Neural cell (in vitro differentiated cells): ENCODE results near the gene PLA1A. TPM values are rescaled to one million over a fixed set of nuclear protein-coding genes. Genes with fewer than 3 reads are reported as not detected.

ENCODE experiments used
- H2AFZ ChIP-seq: fragments of 200-600, 300-800 bp; sonication (generic), shearing (Covaris generic); 2 replicates; pipeline ENCODE4 v1.6.0; 2014; ENCODE audit warnings: low read depth, mild to moderate bottlenecking, antibody characterized with exemption, low read length, moderate library complexity
- H3F3A ChIP-seq: fragments of 200-600 bp; shearing (Covaris generic); 2 replicates; pipeline ENCODE4 v1.6.1; 2016; ENCODE audit warnings: mild to moderate bottlenecking, moderate library complexity, mixed read lengths, antibody characterized with exemption, low read length; ENCODE audit not compliant: insufficient read depth, poor library complexity, severe bottlenecking
- H3K27ac ChIP-seq: fragments of 200-600, 300-800 bp; sonication (generic), shearing (Covaris generic); 2 replicates; pipeline ENCODE4 v1.5.1; 2014; ENCODE audit warnings: mild to moderate bottlenecking, low read length, moderate library complexity
- H3K27me3 ChIP-seq: fragments of 300-800, 200-600 bp; sonication (generic), shearing (Covaris generic); 2 replicates; pipeline ENCODE4 v1.6.0; 2014; ENCODE audit warnings: mild to moderate bottlenecking, low read depth, low read length, moderate library complexity; ENCODE audit not compliant: insufficient read depth
- H3K36me3 ChIP-seq: fragments of 300-800, 200-600 bp; sonication (generic), shearing (Covaris generic); 2 replicates; pipeline ENCODE4 v1.5.1; 2014; ENCODE audit warnings: mild to moderate bottlenecking, antibody characterized with exemption, low read length, moderate library complexity; ENCODE audit not compliant: insufficient read depth
- H3K4me2 ChIP-seq: fragments of 300-800, 200-600 bp; sonication (generic), shearing (Covaris generic); 2 replicates; pipeline ENCODE4 v1.6.0; 2014; ENCODE audit warnings: mild to moderate bottlenecking, low read length
- H3K4me3 ChIP-seq: fragments of 300-800, 200-600 bp; sonication (generic), shearing (Covaris generic); 2 replicates; pipeline ENCODE4 v1.5.1; 2014; ENCODE audit warnings: mild to moderate bottlenecking, low read length, moderate library complexity
- H3K79me2 ChIP-seq: fragments of 200-600 bp; shearing (Covaris generic); replicated peaks from 2 replicates; pipeline ENCODE4 v1.6.0; 2014; ENCODE audit warnings: mild to moderate bottlenecking, low read length, moderate library complexity; ENCODE audit not compliant: insufficient read depth
- H3K9ac ChIP-seq: fragments of 300-800, 200-600 bp; sonication (generic), shearing (Covaris generic); 2 replicates; pipeline ENCODE4 v1.6.1; 2016; ENCODE audit warnings: mild to moderate bottlenecking, low read length, mixed read lengths
- H3K9me2 ChIP-seq: fragments of 200-600 bp; shearing (Covaris generic); 2 replicates; pipeline ENCODE4 v1.6.1; 2016; ENCODE audit warnings: mild to moderate bottlenecking, low read length, mixed read lengths; ENCODE audit not compliant: insufficient read depth
- H3K9me3 ChIP-seq: fragments of 200-600, 300-800 bp; sonication (generic), shearing (Covaris generic); 2 replicates; pipeline ENCODE4 v1.6.1; 2016; ENCODE audit warnings: mild to moderate bottlenecking, mixed run types, low read length, moderate library complexity, mixed read lengths
- H4K20me1 ChIP-seq: fragments of 200-600 bp; shearing (Covaris generic); 2 replicates; pipeline ENCODE4 v1.6.1; 2016; ENCODE audit warnings: mild to moderate bottlenecking, mixed run types; ENCODE audit not compliant: insufficient read depth
- EP300 ChIP-seq: fragments of 450-650 bp; conservative IDR thresholded peaks from 2 replicates; pipeline ENCODE4 v1.6.1; 2014; ENCODE audit warnings: antibody characterized with exemption, mild to moderate bottlenecking, moderate library complexity; ENCODE audit not compliant: poor library complexity, severe bottlenecking
- EZH2 ChIP-seq: fragments of 200-600, 300-800 bp; shearing (Covaris generic), sonication (generic); IDR thresholded peaks from 2 replicates; pipeline ENCODE4 v1.6.1; 2014; ENCODE audit warnings: antibody characterized with exemption, low read length, borderline replicate concordance, mild to moderate bottlenecking; ENCODE audit not compliant: insufficient read depth, poor library complexity, severe bottlenecking
- MXI1 ChIP-seq: fragments of 450-650 bp; conservative IDR thresholded peaks from 2 replicates; pipeline ENCODE4 v1.6.1; 2014; ENCODE audit warnings: antibody characterized with exemption, mild to moderate bottlenecking; ENCODE audit not compliant: poor library complexity, severe bottlenecking
- POLR2AphosphoS5 ChIP-seq: IDR thresholded peaks from 2 replicates; pipeline ENCODE4 v1.6.1; 2012
- RAD21 ChIP-seq: fragments of 450-650 bp; conservative IDR thresholded peaks from 2 replicates; pipeline ENCODE4 v1.6.1; 2014; ENCODE audit warnings: antibody characterized with exemption, mild to moderate bottlenecking, moderate library complexity
- REST ChIP-seq: IDR thresholded peaks from 2 replicates; pipeline ENCODE4 v1.6.1; 2012; ENCODE audit warnings: borderline replicate concordance
- SMC3 ChIP-seq: fragments of 450-650 bp; conservative IDR thresholded peaks from 2 replicates; pipeline ENCODE4 v1.6.1; 2014; ENCODE audit warnings: antibody characterized with exemption, mild to moderate bottlenecking, moderate library complexity; ENCODE audit not compliant: poor library complexity
- TAF1 ChIP-seq: IDR thresholded peaks from 2 replicates; pipeline ENCODE4 v1.6.1; 2012; ENCODE audit warnings: low read depth
- polyA plus RNA-seq: library from polyadenylated mRNA; depleted of rRNA; stranded (reverse); fragments of >200 nt; gene quantifications from 2 replicates; pipeline ENCODE4 v1.2.3, GENCODE V29; 2014
- TF ChIP-seq, protein P1 (sequence below): fragments of 450-650 bp; IDR thresholded peaks from 2 replicates; pipeline ENCODE4 v1.5.1; 2014; ENCODE audit warnings: antibody characterized with exemption, mild to moderate bottlenecking, moderate library complexity; ENCODE audit not compliant: poor library complexity, severe bottlenecking

PLA1A gene
- polyA plus RNA-seq, 1 donor from 2014 or later: not detected

GRCh38 chr3:119600732-119601131, 3.0 kb downstream of the PLA1A start:
- no peak for TF ChIP-seq SMC3
- no peak for TF ChIP-seq POLR2AphosphoS5
- TF ChIP-seq REST: no peak
- no peak for TF ChIP-seq EZH2
- TF ChIP-seq MXI1: no peak
- no peak for TF ChIP-seq RAD21
- no peak for TF ChIP-seq TAF1
- Histone ChIP-seq H3K4me2 (no peak overlapping the region), H2AFZ (no peak overlapping the region), H3K4me3 (no peak overlapping the region), H3K36me3 (no peaks in the 10 kb centered on the region), H3K9ac (no peak overlapping the region), H3K79me2 (no peaks in the 10 kb centered on the region), H3K9me3 (no peaks in the 10 kb centered on the region), H3K9me2 (no peaks in the 10 kb centered on the region), H3K27ac (no peak overlapping the region), H4K20me1 (no peaks in the 10 kb centered on the region), H3F3A (no peaks in the 10 kb centered on the region), H3K27me3 (no peaks in the 10 kb centered on the region)

- Histone ChIP-seq H3K27ac (no peak overlapping the region), H3F3A (no peaks in the 10 kb centered on the region), H3K4me3 (no peak overlapping the region), H3K79me2 (no peaks in the 10 kb centered on the region), H4K20me1 (no peaks in the 10 kb centered on the region), H3K9me2 (no peaks in the 10 kb centered on the region), H3K4me2 (no peak overlapping the region), H2AFZ (no peak overlapping the region), H3K9ac (no peak overlapping the region), H3K27me3 (no peaks in the 10 kb centered on the region), H3K9me3 (no peaks in the 10 kb centered on the region), H3K36me3 (no peaks in the 10 kb centered on the region)
- TF ChIP-seq, protein P1, sequence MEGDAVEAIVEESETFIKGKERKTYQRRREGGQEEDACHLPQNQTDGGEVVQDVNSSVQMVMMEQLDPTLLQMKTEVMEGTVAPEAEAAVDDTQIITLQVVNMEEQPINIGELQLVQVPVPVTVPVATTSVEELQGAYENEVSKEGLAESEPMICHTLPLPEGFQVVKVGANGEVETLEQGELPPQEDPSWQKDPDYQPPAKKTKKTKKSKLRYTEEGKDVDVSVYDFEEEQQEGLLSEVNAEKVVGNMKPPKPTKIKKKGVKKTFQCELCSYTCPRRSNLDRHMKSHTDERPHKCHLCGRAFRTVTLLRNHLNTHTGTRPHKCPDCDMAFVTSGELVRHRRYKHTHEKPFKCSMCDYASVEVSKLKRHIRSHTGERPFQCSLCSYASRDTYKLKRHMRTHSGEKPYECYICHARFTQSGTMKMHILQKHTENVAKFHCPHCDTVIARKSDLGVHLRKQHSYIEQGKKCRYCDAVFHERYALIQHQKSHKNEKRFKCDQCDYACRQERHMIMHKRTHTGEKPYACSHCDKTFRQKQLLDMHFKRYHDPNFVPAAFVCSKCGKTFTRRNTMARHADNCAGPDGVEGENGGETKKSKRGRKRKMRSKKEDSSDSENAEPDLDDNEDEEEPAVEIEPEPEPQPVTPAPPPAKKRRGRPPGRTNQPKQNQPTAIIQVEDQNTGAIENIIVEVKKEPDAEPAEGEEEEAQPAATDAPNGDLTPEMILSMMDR: no peak
- TF ChIP-seq RAD21 (no peak), TAF1 (no peak), MXI1 (no peak), POLR2AphosphoS5 (no peak), EZH2 (no peak), SMC3 (no peak), EP300 (no peak), REST (no peak)
Observed at GRCh38 chr3:119601154-119601553, 3.5 kb downstream of the PLA1A start.
